ENCODE measurements around the gene CLTA. TPM values are rescaled to one million over a fixed set of nuclear protein-coding genes. Genes with fewer than 3 reads are reported as not detected.

The CLTA gene
- polyA plus RNA-seq, 1 of the 3 experiments (the other 2 are of a cell fraction): 260 TPM

GRCh38 chr9:36146651-36147050 lies 44.1 kb upstream of the CLTA start:
- no peak overlapping the region for H3K4me3 ChIP-seq (ENCODE audit: low read depth in 2 of 2, low read length in 1 of 2)
- ChIA-PET POLR2A (no interaction called here), CTCF (interaction anchor here (0.6 to 7.0 kb wide), 4 partner anchors 10 to 47 kb away, joined by 3 to 105 read pairs (median 6); partner anchors contain the start of gene GLIPR2)
- no peaks in the 10 kb centered on the region for H3K9me3 ChIP-seq
- H3K4me2 ChIP-seq: no peak overlapping the region
- no peaks in the 10 kb centered on the region for H4K20me1 ChIP-seq (ENCODE audit: insufficient read depth)
- no peak for DNase-seq
- H3K9ac ChIP-seq: no peak overlapping the region
- no peak overlapping the region for H3K27ac ChIP-seq (ENCODE audit: low read depth in 2 of 2, low read length in 1 of 2)
- no peaks in the 10 kb centered on the region for H3K27me3 ChIP-seq (ENCODE audit: insufficient read depth)
- H3K36me3 ChIP-seq (replicated peaks in 1 of 2; ENCODE audit: control insufficient read depth in 1 of 2, insufficient read depth in 2 of 2, low read length in 1 of 2): peaks cover 0 to 29% of the 10 kb centered on the region in 2 experiments
- TF ChIP-seq RFX5 (IDR thresholded peaks at IDR 0.05; ENCODE audit: low read length) (no peak), USF2 (IDR thresholded peaks at IDR 0.05; ENCODE audit: borderline replicate concordance, low read depth, low read length) (no peak), EP300 (IDR thresholded peaks at IDR 0.05; ENCODE audit: borderline replicate concordance in 1 of 2, low read depth in 1 of 2, low read length in 1 of 2) (no peak), FOSL2 (IDR thresholded peaks at IDR 0.05; ENCODE audit: borderline replicate concordance, low read depth) (no peak), MEF2A (IDR thresholded peaks at IDR 0.05; ENCODE audit: borderline replicate concordance, low read depth) (no peak), EZH2phosphoT487 (IDR thresholded peaks at IDR 0.05; ENCODE audit: borderline replicate concordance, low read depth) (no peak), YY1 (IDR thresholded peaks at IDR 0.05; ENCODE audit: low read depth) (no peak), CTCF (IDR thresholded peaks at IDR 0.05) (no peak), POLR2AphosphoS5 (IDR thresholded peaks at IDR 0.05; ENCODE audit: low read depth, low read length) (no peak), RXRA (IDR thresholded peaks at IDR 0.05; ENCODE audit: borderline replicate concordance, low read depth) (no peak), NFIC (IDR thresholded peaks at IDR 0.05; ENCODE audit: borderline replicate concordance) (no peak), TAF1 (IDR thresholded peaks at IDR 0.05; ENCODE audit: borderline replicate concordance, low read depth, low read length) (no peak), GABPA (IDR thresholded peaks at IDR 0.05; ENCODE audit: low read depth) (no peak), CHD2 (IDR thresholded peaks at IDR 0.05; ENCODE audit: low read length, partially characterized antibody) (no peak), PBX3 (IDR thresholded peaks at IDR 0.05) (no peak), FOXJ3 (CRISPR knock-in tag; IDR thresholded peaks at IDR 0.05) (no peak), SIN3A (IDR thresholded peaks at IDR 0.05; ENCODE audit: borderline replicate concordance, low read depth, low read length) (no peak), GATA2 (CRISPR knock-in tag; IDR thresholded peaks at IDR 0.05) (no peak)
- no peak overlapping the region for H2AFZ ChIP-seq (ENCODE audit: low read depth)
- peaks cover 15 to 34% of the 10 kb centered on the region in 2 experiments; a peak in 3 of 4 replicates for H3K4me1 ChIP-seq (ENCODE audit: control insufficient read depth in 1 of 2, insufficient read depth in 2 of 2, low read depth in 1 of 2, low read length in 1 of 2)
- H3K9me2 ChIP-seq: no peaks in the 10 kb centered on the region
- peaks cover 39% of the 10 kb centered on the region for H3F3A ChIP-seq (replicated peaks; ENCODE audit: insufficient read depth)
- H3K79me2 ChIP-seq (ENCODE audit: insufficient read depth): peaks cover 11% of the 10 kb centered on the region; the same call in 1 of the 2 replicates
- WGBS (ENCODE audit: low lambda C conversion rate): 94% methylated on average over 7 of the region's 10 CpGs

Measured in SK-N-SH (cell line).